ENCODE data around the gene DENND4C.

- TF ChIP-seq CTCF (conservative IDR thresholded peaks at IDR 0.05 in 1 of 2, IDR thresholded peaks at IDR 0.05 in 1 of 2; ENCODE audit: low read depth in 1 of 2, low read length in 2 of 2) (no peak), EZH2 (IDR thresholded peaks at IDR 0.05; ENCODE audit: low read length, missing control alignments) (no peak)
These were observed 14.0 kb upstream of the DENND4C start for GRCh38 chr9:19216466-19216865.

Measured in fibroblast of lung (primary cell).